ENCODE measurements around the gene TMEM132C. TPM values are rescaled to one million over a fixed set of nuclear protein-coding genes. Genes with fewer than 3 reads are reported as not detected.

The TMEM132C gene
- total RNA-seq = 9.3 and 10.6 TPM in 2 replicates
- 15.5 and 16.5 TPM in 2 replicates for polyA plus RNA-seq

DNA sequence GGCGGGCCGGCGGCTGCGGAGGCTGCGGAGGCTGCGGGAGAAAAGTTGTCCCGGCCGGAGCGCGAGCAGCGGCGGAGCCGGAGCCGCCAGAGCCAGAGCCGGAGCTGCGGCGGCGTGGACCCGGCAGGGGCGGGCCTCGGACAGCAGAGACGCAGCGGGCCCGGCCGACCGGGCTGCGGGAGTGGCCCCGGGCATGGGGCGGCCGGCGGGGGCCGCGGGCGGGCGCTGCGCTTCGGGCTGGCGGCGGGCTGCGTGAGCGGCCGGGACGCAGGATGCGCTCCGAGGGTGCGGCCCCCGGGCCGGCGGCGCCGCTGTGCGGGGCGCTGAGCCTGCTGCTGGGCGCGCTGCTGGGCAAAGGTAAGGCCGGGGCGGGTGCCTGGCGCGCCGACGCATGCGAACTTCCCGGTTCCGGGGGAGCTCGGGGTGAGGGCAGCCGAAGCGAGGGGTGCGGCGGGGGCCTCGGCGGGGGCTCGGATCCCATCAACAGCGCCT is at the start of gene TMEM132C:
TSS of gene TMEM132C (plus strand) at position 40 of the 492 bp plus-strand sequence. CDS start at position 273, 233 bp downstream.
- no peak for TF ChIP-seq EZH2 (IDR thresholded peaks at IDR 0.05; ENCODE audit: borderline replicate concordance)
- TF ChIP-seq EZH2phosphoT487 (IDR thresholded peaks at IDR 0.05; ENCODE audit: low read depth, severe bottlenecking, unreplicated experiment) = no peak
- TF ChIP-seq, protein P1, sequence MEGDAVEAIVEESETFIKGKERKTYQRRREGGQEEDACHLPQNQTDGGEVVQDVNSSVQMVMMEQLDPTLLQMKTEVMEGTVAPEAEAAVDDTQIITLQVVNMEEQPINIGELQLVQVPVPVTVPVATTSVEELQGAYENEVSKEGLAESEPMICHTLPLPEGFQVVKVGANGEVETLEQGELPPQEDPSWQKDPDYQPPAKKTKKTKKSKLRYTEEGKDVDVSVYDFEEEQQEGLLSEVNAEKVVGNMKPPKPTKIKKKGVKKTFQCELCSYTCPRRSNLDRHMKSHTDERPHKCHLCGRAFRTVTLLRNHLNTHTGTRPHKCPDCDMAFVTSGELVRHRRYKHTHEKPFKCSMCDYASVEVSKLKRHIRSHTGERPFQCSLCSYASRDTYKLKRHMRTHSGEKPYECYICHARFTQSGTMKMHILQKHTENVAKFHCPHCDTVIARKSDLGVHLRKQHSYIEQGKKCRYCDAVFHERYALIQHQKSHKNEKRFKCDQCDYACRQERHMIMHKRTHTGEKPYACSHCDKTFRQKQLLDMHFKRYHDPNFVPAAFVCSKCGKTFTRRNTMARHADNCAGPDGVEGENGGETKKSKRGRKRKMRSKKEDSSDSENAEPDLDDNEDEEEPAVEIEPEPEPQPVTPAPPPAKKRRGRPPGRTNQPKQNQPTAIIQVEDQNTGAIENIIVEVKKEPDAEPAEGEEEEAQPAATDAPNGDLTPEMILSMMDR (IDR thresholded peaks at IDR 0.05; ENCODE audit: poor library complexity) = no peak
- H3K27ac ChIP-seq = peak within 1 kb of the TSS; percentile 47
- H3K4me2 ChIP-seq = peak within 1 kb of the TSS; percentile 88
- peak; percentile 40 for DNase-seq (ENCODE audit: low spot score)
- H4K20me1 ChIP-seq (ENCODE audit: insufficient read depth, poor library complexity, severe bottlenecking) = no peaks in the 10 kb centered on the region
- no peaks in the 10 kb centered on the region for H3K9me2 ChIP-seq (replicated peaks; ENCODE audit: insufficient read depth)
- H3K36me3 ChIP-seq (replicated peaks; ENCODE audit: insufficient read depth, low read depth) = no peaks in the 10 kb centered on the region
- 1% methylated on average over 17 of the region's 73 CpGs for WGBS (ENCODE audit: low lambda C conversion rate, missing lambda C conversion rate)
- no peaks in the 10 kb centered on the region for H3K4me1 ChIP-seq (ENCODE audit: insufficient read depth)
- H3K27me3 ChIP-seq = peaks cover 57% of the 10 kb centered on the region
- H3K79me2 ChIP-seq = peaks cover 13% of the 10 kb centered on the region
- no peaks in the 10 kb centered on the region for H3K9me3 ChIP-seq (ENCODE audit: low read depth)
- H3K4me3 ChIP-seq = peak within 1 kb of the TSS; percentile 51
- H2AFZ ChIP-seq = peak within 1 kb of the TSS; percentile 49

DNA sequence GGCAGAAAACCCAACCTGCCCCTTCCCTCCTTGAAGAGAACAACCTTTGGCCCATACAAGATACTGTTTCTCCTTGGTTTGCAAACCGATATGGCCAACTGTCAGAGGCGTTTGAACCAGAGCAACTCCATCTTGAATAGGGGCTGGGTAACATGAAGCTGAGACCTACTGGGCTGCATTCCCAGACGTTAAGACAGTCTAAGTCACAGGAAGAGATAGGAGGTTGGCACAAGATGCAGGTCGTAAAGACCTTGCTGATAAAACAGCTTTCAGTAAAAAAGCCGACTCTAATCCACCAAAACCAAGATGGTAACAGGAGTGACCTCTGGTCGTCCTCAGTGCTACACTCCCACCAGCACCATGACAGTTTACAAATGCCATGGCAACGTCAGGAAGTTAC is 42.7 kb upstream of the TMEM132C start:
- H3K9me2 ChIP-seq (replicated peaks; ENCODE audit: insufficient read depth) = no peaks in the 10 kb centered on the region
- WGBS (ENCODE audit: low lambda C conversion rate, missing lambda C conversion rate) = 53% methylated on average over 7 of the region's 7 CpGs
- H3K4me1 ChIP-seq (ENCODE audit: insufficient read depth) = no peaks in the 10 kb centered on the region
- H2AFZ ChIP-seq = no peak overlapping the region
- H3K4me3 ChIP-seq = no peak overlapping the region
- H3K36me3 ChIP-seq (replicated peaks; ENCODE audit: insufficient read depth, low read depth) = no peaks in the 10 kb centered on the region
- no peaks in the 10 kb centered on the region for H3K27me3 ChIP-seq
- H3K79me2 ChIP-seq = no peaks in the 10 kb centered on the region
- H3K4me2 ChIP-seq = no peak overlapping the region
- H4K20me1 ChIP-seq (ENCODE audit: insufficient read depth, poor library complexity, severe bottlenecking) = no peaks in the 10 kb centered on the region
- no peak for TF ChIP-seq EZH2phosphoT487 (IDR thresholded peaks at IDR 0.05; ENCODE audit: low read depth, severe bottlenecking, unreplicated experiment)
- TF ChIP-seq, protein P1 (IDR thresholded peaks at IDR 0.05; ENCODE audit: poor library complexity) = no peak
- TF ChIP-seq EZH2 (IDR thresholded peaks at IDR 0.05; ENCODE audit: borderline replicate concordance) = no peak
- no peak overlapping the region for H3K27ac ChIP-seq
- H3K9me3 ChIP-seq (ENCODE audit: low read depth) = no peaks in the 10 kb centered on the region
- no peak for DNase-seq (ENCODE audit: low spot score)

DNA sequence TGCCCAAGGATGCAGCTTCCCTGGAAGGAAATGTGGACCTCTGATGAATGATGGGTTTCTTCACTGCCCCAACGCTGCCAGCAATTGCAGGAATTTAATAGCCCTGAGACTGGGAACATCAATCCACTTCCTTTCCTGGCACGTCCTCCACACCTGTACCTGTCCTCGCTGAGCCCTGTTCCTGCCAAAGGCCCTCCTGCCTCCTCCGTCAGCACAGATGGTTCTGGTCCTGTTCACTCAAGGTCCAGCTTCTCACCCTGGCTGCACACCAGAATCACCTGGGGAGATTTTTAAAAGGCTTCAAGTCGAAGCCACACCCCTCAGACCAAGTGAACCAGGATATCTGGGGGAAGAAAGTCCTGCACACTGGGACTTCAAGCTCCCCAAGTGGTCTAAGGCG is 38.4 kb upstream of the TMEM132C start:
- H4K20me1 ChIP-seq (ENCODE audit: insufficient read depth, poor library complexity, severe bottlenecking) = no peaks in the 10 kb centered on the region
- TF ChIP-seq EZH2 (IDR thresholded peaks at IDR 0.05; ENCODE audit: borderline replicate concordance) (no peak), EZH2phosphoT487 (IDR thresholded peaks at IDR 0.05; ENCODE audit: low read depth, severe bottlenecking, unreplicated experiment) (no peak)
- TF ChIP-seq, protein P1 (IDR thresholded peaks at IDR 0.05; ENCODE audit: poor library complexity) = no peak
- 88% methylated on average over 6 of the region's 6 CpGs for WGBS (ENCODE audit: low lambda C conversion rate, missing lambda C conversion rate)
- no peaks in the 10 kb centered on the region for H3K27me3 ChIP-seq
- no peak overlapping the region for H2AFZ ChIP-seq
- no peaks in the 10 kb centered on the region for H3K9me3 ChIP-seq (ENCODE audit: low read depth)
- H3K4me1 ChIP-seq (ENCODE audit: insufficient read depth) = no peaks in the 10 kb centered on the region
- no peaks in the 10 kb centered on the region for H3K36me3 ChIP-seq (replicated peaks; ENCODE audit: insufficient read depth, low read depth)
- no peak for DNase-seq (ENCODE audit: low spot score)
- H3K4me2 ChIP-seq = no peak overlapping the region
- H3K4me3 ChIP-seq = no peak overlapping the region
- no peaks in the 10 kb centered on the region for H3K9me2 ChIP-seq (replicated peaks; ENCODE audit: insufficient read depth)
- H3K27ac ChIP-seq = no peak overlapping the region
- H3K79me2 ChIP-seq = no peaks in the 10 kb centered on the region
